Stimulated activated CD4-positive, alpha-beta T cell treated with anti-CD3 and anti-CD28 coated beads, Interleukin-2, amount 100 ng/mL, for 48 hours (primary cell): ENCODE measurements around the gene ACTRT3.

Source experiments
- DNase-seq, 2 donors: peaks; one replicate each; pipeline ENCODE4 v3.0.0-alpha.2; 2020

The ACTRT3 gene

DNA sequence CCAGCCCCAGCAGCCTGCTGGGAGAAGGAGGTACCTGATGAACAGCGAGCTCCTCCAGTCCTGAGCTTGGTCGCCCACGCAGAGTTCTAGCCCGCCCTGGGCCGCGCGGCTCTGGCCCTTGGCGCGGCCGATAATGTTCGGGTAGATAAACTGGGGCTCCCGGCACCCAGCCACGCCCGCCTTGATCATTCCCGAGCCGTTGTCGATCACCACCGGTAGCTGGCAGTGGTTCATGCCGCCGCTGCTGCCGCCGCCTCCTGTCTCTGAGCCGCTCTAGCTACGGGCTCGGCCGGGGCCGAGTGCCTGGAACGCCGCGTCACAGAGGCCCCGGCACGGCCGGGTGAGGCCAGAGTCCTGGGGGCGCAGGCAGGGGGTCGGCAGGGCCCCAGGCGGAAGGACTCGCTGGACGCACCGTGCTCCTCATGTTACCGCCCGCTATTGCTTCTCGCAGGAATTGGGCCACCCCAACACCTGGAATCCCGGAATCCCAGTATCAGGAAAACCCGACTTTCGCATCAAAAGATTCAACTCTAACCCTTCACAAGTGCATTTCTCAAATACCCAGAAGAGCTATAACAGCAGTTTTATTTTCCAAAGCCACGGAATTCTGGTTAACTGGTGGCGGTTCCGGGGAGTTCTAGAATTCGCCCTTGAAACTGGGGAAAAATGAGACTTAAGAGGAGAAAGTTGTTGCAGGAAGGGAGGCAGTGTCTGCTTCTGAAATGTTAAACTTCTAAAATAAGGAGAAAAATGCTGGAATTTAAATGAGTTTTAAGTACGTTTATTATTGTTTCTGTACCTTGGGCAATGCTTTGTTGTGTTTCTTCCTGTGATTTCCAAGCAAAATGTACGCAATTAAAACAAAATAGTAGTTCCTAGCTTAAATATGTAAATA, at the start of gene ACTRT3:
Gene ACTRT3 (minus strand): TSS at position 275 of the 895 bp plus-strand sequence. CDS start 41 bp downstream, at position 234.
- DNase-seq = peak; percentile 48 to 54

GRCh38 chr3:169818316-169818715, 49.0 kb upstream of the ACTRT3 start:
- DNase-seq = no peak

- DNase-seq = no peak
Measured at GRCh38 chr3:169815590-169816150, 46.3 kb upstream of the ACTRT3 start.

- peak; percentile 52 to 66 for DNase-seq
Measured at GRCh38 chr3:169813757-169814517, 44.6 kb upstream of the ACTRT3 start.

DNA sequence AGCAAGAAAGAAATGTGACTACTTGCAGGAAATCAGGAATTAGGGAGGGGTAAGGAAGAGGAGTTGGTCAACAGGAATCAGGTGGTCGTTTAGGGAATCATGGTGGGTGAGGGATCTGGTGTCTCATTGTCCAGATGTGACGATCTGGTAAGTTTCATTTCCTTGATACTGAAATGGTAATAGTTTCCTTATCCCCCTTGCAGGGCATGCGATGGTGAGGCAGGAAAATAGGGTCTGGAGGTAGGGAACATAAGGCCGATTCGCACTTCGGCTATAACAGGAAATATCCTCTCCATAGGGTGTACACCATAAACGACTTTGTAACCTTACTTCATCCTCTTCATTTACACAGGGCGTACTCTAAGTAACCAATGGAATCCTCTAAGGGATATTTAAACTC, 43.9 kb upstream of the ACTRT3 start:
- no peak for DNase-seq

- DNase-seq = peak; percentile 66 to 69
Measured at GRCh38 chr3:169812332-169813235, 43.2 kb upstream of the ACTRT3 start, which contains the start of the genes LRRC34 and LRRIQ4. Gene LRRC34 (minus strand): TSS chr3:169812904. CDS start chr3:169812548, 356 bp downstream. Gene LRRIQ4 (plus strand): TSS chr3:169812870. CDS start chr3:169821922, 9,052 bp downstream.

DNA sequence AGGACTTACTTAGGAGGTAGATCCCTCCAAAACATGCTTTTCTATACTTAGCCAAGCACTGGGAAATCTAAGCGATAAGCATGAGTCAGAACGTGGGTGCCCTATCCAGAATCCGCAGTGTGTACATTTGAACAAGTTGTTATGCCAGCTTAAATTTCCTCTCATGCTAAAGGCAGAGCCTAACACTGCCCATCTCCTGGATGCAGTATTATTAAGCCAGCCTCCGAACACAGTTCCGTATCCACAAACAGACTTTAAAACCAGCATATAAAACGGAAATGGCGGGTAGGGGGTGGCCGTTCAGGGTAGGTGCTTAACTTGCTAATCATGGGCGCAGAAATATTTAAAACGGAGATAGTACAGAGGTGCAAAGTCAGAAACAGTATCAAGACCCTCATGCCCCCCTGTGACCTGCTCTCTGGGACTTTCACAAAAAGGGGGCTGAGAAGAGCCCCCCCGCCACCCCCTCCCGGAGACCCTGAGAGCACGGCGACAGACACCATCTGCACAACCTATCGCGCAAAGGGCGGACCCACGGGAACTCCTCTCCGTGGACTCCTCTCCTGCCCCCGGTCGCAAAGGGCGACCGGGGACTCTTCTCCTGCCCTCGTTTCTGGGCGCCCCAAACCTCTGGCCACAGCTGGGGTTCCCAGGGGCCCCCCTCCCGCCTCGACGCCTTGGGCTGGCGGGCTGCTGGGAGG, 42.4 kb upstream of the ACTRT3 start:
- DNase-seq = peak in 1 of 2 donors; percentile 5

DNA sequence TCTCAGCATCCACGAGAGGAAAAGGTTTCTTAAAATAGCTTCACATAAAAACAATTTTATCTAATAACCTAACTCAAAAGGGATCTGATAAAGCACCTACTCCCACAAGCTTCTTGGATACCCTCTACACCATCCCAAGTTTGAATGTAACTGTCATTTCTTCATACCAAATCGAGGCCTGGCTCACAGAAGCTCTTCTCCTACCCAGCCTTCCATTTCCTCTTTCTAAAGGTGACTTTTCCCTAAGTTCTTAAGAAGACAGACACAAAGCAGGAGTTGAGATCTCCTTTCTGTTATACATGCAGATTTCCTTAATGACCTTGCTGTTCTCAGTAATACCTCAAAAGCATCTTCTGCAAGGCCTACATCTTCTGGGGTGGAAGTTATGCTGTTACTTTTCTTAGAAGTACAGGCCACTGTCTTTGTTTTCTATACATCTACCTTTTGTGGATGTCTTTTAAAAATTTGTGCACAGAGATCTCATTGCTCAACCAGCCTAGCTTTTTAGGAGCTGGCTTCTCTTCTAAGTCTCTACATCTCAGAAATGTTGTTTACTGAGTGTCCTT, 40.0 kb upstream of the ACTRT3 start:
- no peak for DNase-seq

- no peak for DNase-seq
Measured at GRCh38 chr3:169804681-169805080, 35.3 kb upstream of the ACTRT3 start.

DNA sequence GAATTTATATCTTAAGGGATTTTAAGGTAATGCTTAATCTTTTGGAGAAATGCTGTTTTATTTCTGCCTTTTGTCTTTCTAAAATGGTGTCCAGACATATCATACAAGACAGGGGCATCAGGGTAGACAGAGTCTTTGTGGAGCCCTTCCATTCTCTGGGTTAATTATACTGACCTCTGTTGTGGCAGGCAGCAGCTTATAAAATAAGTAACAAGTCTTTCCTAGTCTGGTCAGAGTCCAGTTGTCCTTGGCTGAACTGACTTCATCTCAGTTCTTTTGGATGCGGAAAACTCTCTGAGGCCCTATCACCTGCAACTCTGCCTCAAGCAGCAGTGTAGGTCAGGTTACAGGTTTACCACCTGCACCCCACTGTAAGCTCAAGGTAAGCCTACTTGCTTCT, 23.0 kb upstream of the ACTRT3 start:
- DNase-seq = no peak

DNA sequence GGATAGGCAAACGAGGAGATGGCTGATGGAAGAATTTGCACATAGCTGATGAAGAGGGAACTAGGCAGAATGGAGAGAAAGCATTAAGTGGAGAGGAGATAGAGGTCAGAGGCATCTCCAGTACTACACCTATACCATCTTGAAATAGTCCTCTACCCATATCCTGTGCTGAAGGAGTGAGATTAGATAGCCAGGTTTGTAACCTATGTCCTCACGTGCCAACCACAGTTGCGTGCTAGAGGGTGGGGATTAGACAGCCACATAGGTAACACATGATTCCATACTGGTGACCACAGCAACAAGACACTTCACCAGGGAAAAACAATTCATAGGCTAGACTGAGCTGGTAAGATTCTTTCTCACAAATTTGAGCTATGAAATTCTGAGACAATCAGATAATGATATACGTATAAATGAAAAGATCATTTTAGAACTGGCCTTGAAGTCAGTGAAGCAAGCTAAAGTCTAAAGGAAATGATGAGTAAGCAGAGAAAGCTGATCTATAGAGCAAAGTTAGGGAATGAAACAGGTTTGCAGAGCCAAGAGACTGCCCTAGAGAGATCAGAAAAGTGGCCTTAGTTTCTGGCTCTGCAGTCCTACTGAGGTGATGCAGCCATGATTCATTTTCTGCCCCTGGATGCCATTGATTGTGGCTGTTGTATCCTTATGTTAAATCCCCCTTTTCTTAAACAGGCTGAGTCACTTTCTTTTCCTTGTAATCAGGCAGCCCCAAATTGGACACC, 21.5 kb upstream of the ACTRT3 start:
- DNase-seq = no peak

DNA sequence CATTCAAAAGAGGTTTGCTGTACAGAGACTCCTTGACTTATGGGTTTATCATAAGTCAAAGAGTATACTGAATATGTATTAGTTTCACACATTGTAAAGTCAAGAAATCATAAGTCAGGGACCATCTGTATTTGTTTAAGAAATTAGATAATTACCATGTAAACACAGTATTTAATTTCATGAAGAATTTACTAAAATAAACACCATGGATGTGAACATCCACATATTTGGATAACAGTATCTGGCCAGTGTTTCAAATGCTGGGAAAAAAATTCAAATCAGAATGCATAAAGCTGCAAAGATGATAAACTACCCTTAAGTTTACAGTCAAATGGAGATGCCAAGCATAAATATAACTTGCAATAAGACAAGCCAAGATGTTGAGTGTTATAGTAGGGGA, 20.9 kb upstream of the ACTRT3 start:
- DNase-seq = no peak

DNA sequence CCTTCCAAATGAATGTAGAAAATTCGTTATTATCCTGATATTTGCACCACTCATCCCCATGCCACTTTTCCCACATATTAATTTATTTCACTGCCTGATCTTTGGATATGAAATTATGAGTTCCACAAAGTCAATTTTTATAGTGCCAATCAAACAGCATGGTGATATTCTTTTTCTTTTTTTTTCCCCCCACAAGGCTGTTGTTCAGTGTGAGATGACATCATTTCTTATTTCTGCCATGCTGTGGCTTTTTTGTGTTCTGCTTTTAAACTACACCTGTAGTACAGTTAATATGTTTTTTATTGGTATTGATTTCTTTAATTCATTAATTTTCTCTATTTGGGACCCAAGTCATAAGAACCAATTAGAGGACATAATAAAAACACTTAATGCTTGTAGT, 18.4 kb upstream of the ACTRT3 start:
- no peak for DNase-seq

DNA sequence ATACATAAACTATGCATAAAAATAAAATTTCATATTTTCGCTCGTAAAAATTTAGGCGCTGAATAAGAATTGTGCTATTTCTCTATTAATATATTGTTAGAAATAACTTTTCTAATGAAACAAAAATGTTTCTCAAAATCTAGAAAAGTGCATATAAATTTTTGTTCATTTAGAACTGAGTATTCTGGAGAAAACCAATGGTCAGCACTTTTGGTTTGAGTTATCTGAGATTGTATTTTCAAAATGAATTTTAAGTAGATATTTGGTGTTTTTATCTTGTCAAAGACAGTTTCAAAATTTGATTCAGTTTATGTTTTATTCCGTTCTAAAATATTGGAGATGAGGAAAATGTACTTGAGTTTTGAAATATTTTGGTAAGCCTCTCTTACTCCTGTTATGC, 17.8 kb upstream of the ACTRT3 start:
- no peak for DNase-seq

DNA sequence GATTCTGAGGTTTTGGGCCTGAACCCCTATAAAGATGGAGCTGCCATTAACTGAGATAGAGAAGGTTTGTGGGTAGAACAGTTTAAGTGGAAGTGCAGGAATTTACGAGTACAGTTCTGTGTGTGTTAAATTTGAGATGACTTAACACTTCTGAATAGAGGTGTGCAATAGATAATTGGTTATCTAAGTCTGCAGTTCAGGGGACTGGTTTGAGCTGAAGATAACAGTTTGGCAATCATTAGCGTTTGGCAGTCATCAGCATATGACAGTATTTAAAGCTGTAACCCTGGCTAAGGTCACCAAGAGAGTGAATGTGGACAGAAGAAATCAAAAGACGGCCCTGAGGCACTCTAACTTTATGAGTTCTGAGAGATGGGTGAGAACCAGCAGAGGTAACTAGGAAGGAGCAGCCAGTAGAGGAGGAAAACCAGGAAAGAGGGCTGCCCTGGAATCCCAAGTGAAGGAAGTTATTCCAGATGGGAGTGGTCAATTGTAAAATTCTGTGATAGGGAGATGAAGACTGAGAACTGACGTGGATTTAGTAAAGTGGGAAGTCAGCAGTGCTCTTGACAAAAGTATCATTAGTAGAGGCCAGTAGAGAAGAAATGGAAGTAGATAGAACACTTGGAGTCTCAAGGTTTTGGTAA, 12.0 kb upstream of the ACTRT3 start:
- DNase-seq = no peak

- no peak for DNase-seq
Measured at GRCh38 chr3:169780742-169781141, 11.4 kb upstream of the ACTRT3 start.

- no peak for DNase-seq
Measured at GRCh38 chr3:169777822-169778221, 8.5 kb upstream of the ACTRT3 start.

DNA sequence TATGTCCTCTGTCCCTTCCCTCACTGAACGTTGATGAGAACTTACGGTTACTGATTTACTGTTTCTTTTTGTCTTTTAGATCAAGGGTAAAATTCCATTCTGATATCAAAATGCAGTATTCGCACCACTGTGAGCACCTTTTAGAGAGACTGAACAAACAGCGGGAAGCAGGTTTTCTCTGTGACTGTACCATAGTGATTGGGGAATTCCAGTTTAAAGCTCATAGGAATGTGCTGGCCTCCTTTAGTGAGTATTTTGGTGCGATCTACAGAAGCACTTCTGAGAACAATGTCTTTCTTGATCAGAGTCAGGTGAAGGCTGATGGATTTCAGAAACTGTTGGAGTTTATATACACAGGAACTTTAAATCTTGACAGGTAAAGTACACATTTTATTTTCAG, 4.8 kb upstream of the ACTRT3 start:
- no peak for DNase-seq

DNA sequence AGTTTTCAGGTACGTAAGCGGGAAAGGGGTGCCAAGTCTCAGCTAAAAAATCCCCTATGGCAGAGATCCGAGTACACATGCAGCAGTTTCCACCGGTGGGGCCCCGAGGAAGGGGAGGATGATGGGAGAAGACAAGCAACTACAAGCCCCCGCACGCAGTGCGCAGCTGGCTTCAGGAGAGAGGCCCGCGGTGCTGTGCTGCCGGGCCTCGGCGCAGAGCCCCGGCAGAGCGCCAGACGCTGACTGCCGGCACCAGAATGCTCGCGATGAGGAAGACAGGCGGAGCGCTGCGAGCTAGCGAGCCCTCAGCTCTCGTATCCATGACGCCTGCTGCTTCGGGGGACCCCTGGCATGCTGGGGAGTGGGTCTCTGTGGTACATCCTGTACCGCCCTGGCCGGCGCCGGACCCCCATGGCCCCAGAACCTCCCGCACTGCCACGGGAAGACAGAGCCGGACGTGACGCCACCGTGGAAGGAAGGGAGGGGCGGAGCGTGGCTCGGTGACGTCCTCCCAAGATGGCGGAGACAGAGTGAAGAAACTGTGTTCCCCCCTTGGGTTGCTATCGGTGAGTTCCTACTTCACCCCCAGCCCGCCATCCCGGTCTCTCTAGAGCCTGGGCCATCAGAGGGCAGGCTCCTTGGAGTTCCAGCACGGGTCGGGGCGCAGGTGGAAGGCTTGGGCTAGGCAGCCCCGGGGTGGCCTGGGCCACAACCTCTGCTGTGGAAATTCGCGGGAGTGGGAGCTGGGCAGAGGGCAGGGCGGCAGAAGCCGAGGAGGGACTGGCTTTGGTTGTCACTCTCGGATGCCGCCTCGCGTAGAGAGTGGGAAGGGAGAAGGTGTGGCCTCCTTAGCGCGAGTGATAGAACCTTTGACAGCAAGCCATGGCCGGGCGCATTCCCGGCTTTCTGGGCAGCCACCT, 3.8 kb upstream of the ACTRT3 start, which contains the start of gene MYNN:
Gene MYNN (plus strand): TSS at position 500 of the 920 bp plus-strand sequence. CDS start 900 bp downstream, outside the sequence.
- peak; percentile 83 to 89 for DNase-seq
